Thoracic aorta (tissue), 2 donors: ENCODE results near the gene EID1. TPM values are rescaled to one million over a fixed set of nuclear protein-coding genes. Genes with fewer than 3 reads are reported as not detected.

Source experiments
- ATAC-seq: fragments of 150-250 bp; one replicate; pipeline ENCODE4 v1.8.0; 2017; ENCODE audit warnings: low read depth; ENCODE audit not compliant: insufficient number of reproducible peaks, low FRiP score
- DNase-seq: peaks from one replicate; pipeline ENCODE4 v3.0.0-alpha.2; 2020; ENCODE audit warnings: low spot score
- H3K27ac ChIP-seq, 2 donors: fragments of 200-600 bp; sonication (generic); 1 replicate in 1 of 2; 2 replicates in 1 of 2; pipeline ENCODE4 v1.5.1; 2016; ENCODE audit warnings: mild to moderate bottlenecking in 2 of 2, moderate library complexity in 2 of 2
- H3K27me3 ChIP-seq: fragments of 200-600 bp; sonication (generic); replicated peaks from 2 replicates; pipeline ENCODE4 v1.6.0; 2016; ENCODE audit warnings: mild to moderate bottlenecking; ENCODE audit not compliant: insufficient read depth
- H3K36me3 ChIP-seq: fragments of 200-600 bp; sonication (generic); one replicate; pipeline ENCODE4 v1.5.1; 2016
- H3K4me1 ChIP-seq, 2 donors: fragments of 200-600 bp; sonication (generic); 1 replicate in 1 of 2; 2 replicates in 1 of 2; pipeline versions ENCODE4 v1.5.1 to v1.6.0; 2016; ENCODE audit warnings: low read depth in 2 of 2, mild to moderate bottlenecking in 1 of 2; ENCODE audit not compliant: control insufficient read depth in 1 of 2
- H3K4me3 ChIP-seq: fragments of 200-600 bp; sonication (generic); 2 replicates; pipeline ENCODE4 v1.5.1; 2016; ENCODE audit warnings: mild to moderate bottlenecking
- H3K9me3 ChIP-seq: fragments of 200-600 bp; sonication (generic); 2 replicates; pipeline ENCODE4 v1.5.1; 2016
- CTCF ChIP-seq: fragments of 200-600 bp; sonication (generic); IDR thresholded peaks from one replicate; pipeline ENCODE4 v1.5.1; 2019; ENCODE audit warnings: antibody characterized with exemption
- total RNA-seq, 2 donors: library from RNA; depleted of rRNA; stranded (reverse); fragments of >200 nt; gene quantifications; one replicate each; pipeline versions ENCODE4 v1.1.0 to v1.2.3, GENCODE V29; 2016

EID1 gene
- total RNA-seq, 2 donors from 2014 or later: 212 to 227 TPM

- peaks cover 5 to 15% of the 10 kb centered on the region in 2 donors for H3K4me1 ChIP-seq
- no peaks in the 10 kb centered on the region for H3K36me3 ChIP-seq
- ATAC-seq: no peak
- TF ChIP-seq CTCF: no peak
- H3K9me3 ChIP-seq: no peaks in the 10 kb centered on the region
- no peak overlapping the region for H3K4me3 ChIP-seq
- no peaks in the 10 kb centered on the region for H3K27me3 ChIP-seq
- H3K27ac ChIP-seq: no peak overlapping the region
- no peak for DNase-seq
Observed at GRCh38 chr15:48889925-48890324, 12.0 kb downstream of the EID1 start.

DNA sequence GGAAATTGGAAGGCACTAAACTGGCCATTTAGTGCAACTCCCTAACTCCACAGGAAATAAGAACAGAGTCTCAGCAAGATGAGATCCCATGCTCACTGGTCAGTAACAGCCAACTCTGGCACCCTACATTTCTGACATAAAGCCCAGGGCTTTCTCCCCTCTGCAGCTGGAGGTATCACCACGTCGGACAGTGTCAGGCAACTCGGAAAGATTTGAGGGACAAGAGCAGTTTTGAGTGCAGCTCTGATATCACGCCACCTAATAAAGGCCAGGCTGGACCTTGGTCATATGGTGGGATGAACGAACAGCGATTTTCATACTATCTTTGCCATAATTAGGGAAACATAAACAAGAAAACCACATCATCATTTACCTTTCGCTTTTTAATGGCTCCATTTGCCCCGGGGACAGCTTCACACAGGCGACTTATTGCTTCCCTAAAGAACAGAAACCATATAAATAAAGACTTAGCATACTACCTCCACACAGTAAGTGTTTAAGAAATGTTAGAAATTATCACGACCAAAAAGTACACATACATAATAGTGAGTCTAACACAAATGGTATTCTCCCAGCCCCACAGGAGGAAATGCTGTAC lies 12.5 kb downstream of the EID1 start:
- TF ChIP-seq CTCF: no peak
- no peaks in the 10 kb centered on the region for H3K36me3 ChIP-seq
- ATAC-seq (no peak), DNase-seq (no peak)
- H3K9me3 ChIP-seq: no peaks in the 10 kb centered on the region
- peaks cover 5 to 15% of the 10 kb centered on the region in 2 donors for H3K4me1 ChIP-seq
- H3K27me3 ChIP-seq: no peaks in the 10 kb centered on the region
- no peak overlapping the region for H3K4me3 ChIP-seq
- H3K27ac ChIP-seq: no peak overlapping the region

- peaks cover 5 to 15% of the 10 kb centered on the region in 2 donors for H3K4me1 ChIP-seq
- H3K36me3 ChIP-seq: no peaks in the 10 kb centered on the region
- no peaks in the 10 kb centered on the region for H3K27me3 ChIP-seq
- no peaks in the 10 kb centered on the region for H3K9me3 ChIP-seq
- ATAC-seq (no peak), DNase-seq (no peak)
- no peak overlapping the region for H3K27ac ChIP-seq
- no peak for TF ChIP-seq CTCF
- H3K4me3 ChIP-seq: no peak overlapping the region
Observed at GRCh38 chr15:48891232-48891765, 13.4 kb downstream of the EID1 start.

DNA sequence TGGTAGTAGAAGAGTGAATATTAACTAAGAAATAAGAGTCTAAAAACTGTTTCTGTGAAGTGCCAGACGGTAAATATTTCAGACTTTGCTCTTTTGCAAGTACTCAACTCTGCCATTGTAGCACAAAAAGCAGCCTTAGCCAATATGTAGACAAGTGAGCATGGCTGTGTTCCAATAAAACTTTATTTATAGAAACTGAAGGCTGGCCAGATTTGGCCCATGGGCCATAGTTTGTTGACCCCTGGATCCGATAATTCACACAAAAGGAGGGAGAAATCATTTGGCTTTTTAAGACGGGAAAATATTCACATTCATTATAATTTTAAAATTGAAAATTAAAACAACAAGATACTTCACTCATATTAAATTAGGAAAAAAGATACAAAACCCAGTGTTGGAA lies 15.4 kb downstream of the EID1 start:
- Histone ChIP-seq H3K27ac (no peak overlapping the region), H3K4me3 (no peak overlapping the region), H3K27me3 (no peaks in the 10 kb centered on the region), H3K36me3 (no peaks in the 10 kb centered on the region), H3K9me3 (no peaks in the 10 kb centered on the region), H3K4me1 (peaks cover 5 to 17% of the 10 kb centered on the region in 2 donors)
- no peak for ATAC-seq
- TF ChIP-seq CTCF: no peak
- DNase-seq: no peak

DNA sequence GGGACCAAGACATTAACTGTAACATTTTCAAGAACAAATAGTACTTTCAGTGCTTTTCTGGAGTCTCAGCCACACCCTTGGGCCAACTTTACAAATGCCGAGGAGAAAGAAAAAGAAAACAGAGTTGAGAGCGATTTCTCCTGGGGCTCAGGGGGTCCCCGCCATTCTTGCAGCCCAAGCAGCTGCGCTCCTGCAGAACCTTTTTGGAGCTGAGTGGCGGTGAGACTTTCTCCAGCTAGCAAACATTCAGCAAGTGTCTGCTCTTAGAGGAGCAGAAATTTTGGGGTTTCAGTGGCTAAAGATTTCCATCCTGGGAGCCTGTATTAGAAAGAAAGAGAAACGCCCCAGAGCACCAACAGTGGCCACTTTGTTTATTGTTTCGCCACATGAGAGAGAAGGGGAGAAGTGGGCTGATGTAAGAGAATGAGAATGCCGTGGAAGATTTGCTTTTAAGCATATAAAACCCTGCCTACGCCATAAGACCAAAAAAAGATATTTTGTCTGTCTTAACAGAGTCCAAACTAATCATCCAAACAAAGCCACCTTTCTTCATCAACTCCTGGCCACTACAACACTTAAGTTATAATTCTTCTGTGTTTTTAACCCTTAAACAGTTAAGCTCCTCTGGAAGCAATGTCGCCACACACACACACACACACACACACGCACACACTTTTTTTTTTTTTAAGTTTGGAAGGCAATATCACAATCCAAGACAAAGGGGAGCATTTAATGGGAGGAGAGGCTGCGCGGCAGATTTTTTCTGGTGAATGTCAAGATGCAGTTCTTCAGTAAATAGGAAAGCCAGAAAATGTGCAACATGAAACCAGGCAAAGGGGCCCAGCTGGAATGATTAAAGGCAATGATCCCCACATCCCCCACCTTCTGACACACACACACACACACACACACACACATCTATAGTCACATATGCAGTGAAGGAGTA lies 19.2 kb downstream of the EID1 start:
- H3K4me1 ChIP-seq: peaks cover 0 to 4% of the 10 kb centered on the region in 2 donors
- H3K9me3 ChIP-seq: no peaks in the 10 kb centered on the region
- no peak for ATAC-seq
- H3K4me3 ChIP-seq: peak overlapping the region; percentile 62
- H3K27me3 ChIP-seq: no peaks in the 10 kb centered on the region
- peak overlapping the region; percentile 2 to 42 for H3K27ac ChIP-seq
- no peak for TF ChIP-seq CTCF
- DNase-seq: no peak
- no peaks in the 10 kb centered on the region for H3K36me3 ChIP-seq
